Prostate gland (tissue), 2 donors: Measurements from ENCODE around the gene EPS15.

Experiments
- CTCF ChIP-seq, 4 experiments: fragments of 200-600 bp in 2 of 4; fragments of 450-650 bp in 2 of 4; sonication (generic) in 2 of 4; IDR thresholded peaks; 1 replicate in 3 of 4; 2 replicates in 1 of 4; pipeline ENCODE4 v1.5.1; 2016 to 2019; ENCODE audit warnings: antibody characterized with exemption in 4 of 4, mild to moderate bottlenecking in 2 of 4, moderate library complexity in 2 of 4
- POLR2A ChIP-seq: fragments of 450-650 bp; IDR thresholded peaks from one replicate; pipeline ENCODE4 v1.6.1; 2016; ENCODE audit warnings: antibody characterized with exemption, mild to moderate bottlenecking
- POLR2AphosphoS5 ChIP-seq: sonication (generic); formaldehyde crosslinking; IDR thresholded peaks from one replicate; pipeline ENCODE4 v1.6.1; 2017; ENCODE audit warnings: antibody characterized with exemption

GRCh38 chr1:51517361-51518032, 1.6 kb downstream of the EPS15 start:
- TF ChIP-seq CTCF (IDR thresholded peaks at IDR 0.05) (no peak), POLR2A (no peak), POLR2AphosphoS5 (no peak)
